Right atrium auricular region (tissue), 2 donors: ENCODE results near the gene MCTP2. TPM values are rescaled to one million over a fixed set of nuclear protein-coding genes. Genes with fewer than 3 reads are reported as not detected.

Experiments
- DNase-seq: peaks from one replicate; pipeline ENCODE4 v3.0.0-alpha.2; 2019; ENCODE audit warnings: low spot score
- H3K27ac ChIP-seq, 2 donors: fragments of 200-600 bp; sonication (generic); 1 replicate in 1 of 2; 2 replicates in 1 of 2; pipeline ENCODE4 v1.5.1; 2016 to 2019
- H3K27me3 ChIP-seq, 2 donors: fragments of 200-600 bp; sonication (generic); one replicate each; pipeline versions ENCODE4 v1.5.1 to v1.6.0; 2017 to 2019
- H3K36me3 ChIP-seq: fragments of 200-600 bp; sonication (generic); one replicate; pipeline ENCODE4 v1.5.1; 2016
- H3K4me1 ChIP-seq, 2 donors: fragments of 200-600 bp; sonication (generic); one replicate each; pipeline versions ENCODE4 v1.5.1 to v1.6.0; 2017 to 2019
- H3K4me3 ChIP-seq, 2 donors: fragments of 200-600 bp; sonication (generic); 1 replicate in 1 of 2; 2 replicates in 1 of 2; pipeline ENCODE4 v1.5.1; 2017 to 2019; ENCODE audit warnings: mild to moderate bottlenecking in 1 of 2, moderate library complexity in 1 of 2
- H3K9me3 ChIP-seq, 2 donors: fragments of 200-600 bp; sonication (generic); one replicate each; pipeline ENCODE4 v1.5.1; 2019
- total RNA-seq, 2 donors: library from RNA; depleted of rRNA; stranded (reverse); fragments of >200 nt; gene quantifications; one replicate each; pipeline ENCODE4 v1.1.0, GENCODE V29; 2016
- TF ChIP-seq, protein P1 (sequence below), 2 donors: fragments of 200-600 bp; sonication (generic); IDR thresholded peaks; one replicate each; pipeline ENCODE4 v1.5.1; 2019; ENCODE audit warnings: antibody characterized with exemption in 2 of 2

MCTP2 gene
- total RNA-seq, 2 donors from 2014 or later, result 2.0 to 5.6 TPM

- no peak overlapping the region for H3K27ac ChIP-seq
- TF ChIP-seq, protein P1, sequence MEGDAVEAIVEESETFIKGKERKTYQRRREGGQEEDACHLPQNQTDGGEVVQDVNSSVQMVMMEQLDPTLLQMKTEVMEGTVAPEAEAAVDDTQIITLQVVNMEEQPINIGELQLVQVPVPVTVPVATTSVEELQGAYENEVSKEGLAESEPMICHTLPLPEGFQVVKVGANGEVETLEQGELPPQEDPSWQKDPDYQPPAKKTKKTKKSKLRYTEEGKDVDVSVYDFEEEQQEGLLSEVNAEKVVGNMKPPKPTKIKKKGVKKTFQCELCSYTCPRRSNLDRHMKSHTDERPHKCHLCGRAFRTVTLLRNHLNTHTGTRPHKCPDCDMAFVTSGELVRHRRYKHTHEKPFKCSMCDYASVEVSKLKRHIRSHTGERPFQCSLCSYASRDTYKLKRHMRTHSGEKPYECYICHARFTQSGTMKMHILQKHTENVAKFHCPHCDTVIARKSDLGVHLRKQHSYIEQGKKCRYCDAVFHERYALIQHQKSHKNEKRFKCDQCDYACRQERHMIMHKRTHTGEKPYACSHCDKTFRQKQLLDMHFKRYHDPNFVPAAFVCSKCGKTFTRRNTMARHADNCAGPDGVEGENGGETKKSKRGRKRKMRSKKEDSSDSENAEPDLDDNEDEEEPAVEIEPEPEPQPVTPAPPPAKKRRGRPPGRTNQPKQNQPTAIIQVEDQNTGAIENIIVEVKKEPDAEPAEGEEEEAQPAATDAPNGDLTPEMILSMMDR (IDR thresholded peaks at IDR 0.05), result no peak
- no peak for DNase-seq
- no peaks in the 10 kb centered on the region for H3K4me1 ChIP-seq
- H3K4me3 ChIP-seq, result no peak overlapping the region
- H3K27me3 ChIP-seq, result no peaks in the 10 kb centered on the region
- H3K9me3 ChIP-seq, result no peaks in the 10 kb centered on the region
- no peaks in the 10 kb centered on the region for H3K36me3 ChIP-seq
These were observed 119.7 kb downstream of the MCTP2 start for GRCh38 chr15:94351031-94351535.

DNA sequence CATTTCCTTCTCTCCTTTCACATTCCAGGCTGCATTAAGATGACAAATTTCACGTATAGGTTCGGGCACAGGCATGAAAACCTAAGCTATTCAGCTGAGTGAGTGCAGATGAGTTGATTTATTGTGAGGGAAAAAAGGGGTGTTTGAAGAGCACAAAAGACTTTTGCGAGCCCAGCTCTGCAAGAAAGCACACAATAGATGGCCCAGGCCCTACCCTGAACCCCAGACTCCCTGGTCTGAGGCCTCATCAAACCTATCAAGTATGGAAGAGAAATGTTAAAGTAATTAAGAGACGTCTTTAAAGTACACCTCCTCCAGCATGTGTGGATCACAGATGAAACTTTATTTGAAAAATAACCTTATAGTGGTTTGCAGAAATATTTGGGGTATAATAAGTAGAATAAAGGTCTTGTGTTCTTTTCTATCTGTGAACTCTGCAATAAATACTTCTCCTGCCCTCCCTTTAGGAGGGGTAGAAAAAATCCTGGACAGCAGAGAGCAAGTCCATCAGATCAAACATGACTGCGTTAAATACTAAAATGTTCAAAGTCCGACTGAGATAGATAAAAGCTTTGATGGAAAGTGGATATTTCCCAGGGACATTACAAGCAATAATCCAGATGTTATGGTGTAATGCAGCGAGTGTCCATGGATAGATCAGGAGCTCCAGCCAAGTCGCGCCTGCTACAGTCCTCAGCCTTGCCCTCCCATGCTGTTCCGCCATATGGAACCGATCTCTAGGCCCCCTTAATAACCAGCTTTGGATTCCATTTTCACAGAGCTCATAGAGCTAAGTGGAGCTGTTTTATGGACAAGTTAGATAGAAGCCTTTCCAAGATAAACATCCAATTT, 121.5 kb downstream of the MCTP2 start:
- Histone ChIP-seq H3K9me3 (no peaks in the 10 kb centered on the region), H3K4me3 (no peak overlapping the region), H3K36me3 (no peaks in the 10 kb centered on the region), H3K27me3 (no peaks in the 10 kb centered on the region), H3K4me1 (no peaks in the 10 kb centered on the region), H3K27ac (no peak overlapping the region)
- DNase-seq, result no peak
- TF ChIP-seq, protein P1 (IDR thresholded peaks at IDR 0.05), result no peak

- DNase-seq, result no peak
- Histone ChIP-seq H3K36me3 (no peaks in the 10 kb centered on the region), H3K27me3 (no peaks in the 10 kb centered on the region), H3K4me3 (no peak overlapping the region), H3K27ac (no peak overlapping the region), H3K4me1 (no peaks in the 10 kb centered on the region), H3K9me3 (no peaks in the 10 kb centered on the region)
- TF ChIP-seq, protein P1 (IDR thresholded peaks at IDR 0.05), result no peak
These were observed 122.1 kb downstream of the MCTP2 start for GRCh38 chr15:94353488-94353820.

DNA sequence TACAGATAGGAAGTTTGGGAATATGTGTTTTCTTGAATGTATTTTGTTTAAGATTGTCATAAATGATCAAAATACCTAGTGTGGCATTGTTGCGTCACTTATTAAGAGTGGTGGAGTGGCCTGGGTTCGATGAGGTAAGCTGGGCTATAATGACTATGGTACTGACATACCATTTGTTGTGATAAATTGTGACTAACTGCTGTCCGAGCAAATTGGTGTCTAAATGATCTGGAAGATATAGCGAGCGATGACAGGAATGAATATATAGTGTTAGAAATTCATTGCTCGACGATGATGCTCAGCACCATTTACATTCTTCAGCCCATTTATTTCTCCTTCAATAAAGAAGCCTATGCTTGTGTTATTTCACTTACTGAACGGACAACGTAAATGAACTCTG, 123.3 kb downstream of the MCTP2 start:
- Histone ChIP-seq H3K9me3 (no peaks in the 10 kb centered on the region), H3K27me3 (no peaks in the 10 kb centered on the region), H3K4me1 (no peaks in the 10 kb centered on the region), H3K4me3 (no peak overlapping the region), H3K36me3 (no peaks in the 10 kb centered on the region), H3K27ac (no peak overlapping the region)
- TF ChIP-seq, protein P1 (IDR thresholded peaks at IDR 0.05), result no peak
- no peak for DNase-seq

DNA sequence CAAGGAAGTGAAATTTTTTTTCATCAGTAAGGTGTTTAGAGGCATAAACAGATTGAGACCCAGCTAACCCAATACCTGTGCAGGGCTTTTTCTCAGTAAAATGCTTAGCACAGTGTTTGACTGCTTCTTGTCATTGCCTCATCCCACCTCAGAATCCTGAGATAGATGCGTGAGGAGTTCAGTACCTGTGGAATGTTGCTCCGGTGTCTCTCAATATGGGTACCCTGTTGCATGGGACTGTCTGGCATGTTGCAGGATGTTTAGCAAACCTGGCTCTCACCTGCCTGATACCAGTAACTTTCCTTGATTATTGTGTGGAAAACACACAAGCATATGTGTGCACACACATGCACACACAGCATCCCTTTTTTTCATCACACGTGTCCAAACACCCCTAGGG, 128.4 kb downstream of the MCTP2 start:
- TF ChIP-seq, protein P1 (IDR thresholded peaks at IDR 0.05), result no peak
- no peaks in the 10 kb centered on the region for H3K27me3 ChIP-seq
- no peak overlapping the region for H3K27ac ChIP-seq
- H3K4me1 ChIP-seq, result no peaks in the 10 kb centered on the region
- H3K9me3 ChIP-seq, result no peaks in the 10 kb centered on the region
- H3K36me3 ChIP-seq, result no peaks in the 10 kb centered on the region
- H3K4me3 ChIP-seq, result no peak overlapping the region
- DNase-seq, result no peak
